Esophagus squamous epithelium (tissue), 5 donors: ENCODE results near the gene HARBI1. TPM values are rescaled to one million over a fixed set of nuclear protein-coding genes. Genes with fewer than 3 reads are reported as not detected.
A peak's percentile ranks its signal among the peaks of the same experiment; 100 is the strongest.
"Not testable (repeated sequence)": the region's sequence is repeated elsewhere in the genome, so short reads cannot be mapped to it uniquely, and the experiment has no call there.

Experiments used
- DNase-seq: peaks from one replicate; lab custom pipeline; 2025; lab: John Stamatoyannopoulos, UW
- H3K27ac ChIP-seq, 4 donors: fragments of 200-600 bp; sonication (generic); one replicate each; pipeline ENCODE4 v1.5.1; 2016 to 2019; ENCODE audit warnings: mild to moderate bottlenecking in 1 of 4
- H3K27me3 ChIP-seq, 4 donors: fragments of 200-600 bp; sonication (generic); 1 replicate in 3 of 4; 2 replicates in 1 of 4; pipeline versions ENCODE4 v1.5.1 to v1.6.0; 2017 to 2021; ENCODE audit warnings: antibody characterized with exemption in 1 of 4
- H3K36me3 ChIP-seq, 3 donors: fragments of 200-600 bp; sonication (generic); one replicate each; pipeline ENCODE4 v1.5.1; 2016 to 2019
- H3K4me1 ChIP-seq, 3 donors: fragments of 200-600 bp; sonication (generic); one replicate each; pipeline ENCODE4 v1.5.1; 2017 to 2019
- H3K4me3 ChIP-seq, 4 donors: fragments of 200-600 bp; sonication (generic); 1 replicate in 3 of 4; 2 replicates in 1 of 4; pipeline ENCODE4 v1.5.1; 2016 to 2019; ENCODE audit warnings: mild to moderate bottlenecking in 2 of 4, moderate library complexity in 1 of 4
- H3K9me3 ChIP-seq, 3 donors: fragments of 200-600 bp; sonication (generic); one replicate each; pipeline ENCODE4 v1.5.1; 2016 to 2019
- CTCF ChIP-seq, 6 experiments: fragments of 450-650 bp in 4 of 6; fragments of 200-600 bp in 2 of 6; sonication (generic) in 2 of 6; IDR thresholded peaks; one replicate each; pipeline ENCODE4 v1.5.1; 2016 to 2019; ENCODE audit warnings: antibody characterized with exemption in 6 of 6, mild to moderate bottlenecking in 4 of 6, moderate library complexity in 4 of 6
- POLR2A ChIP-seq, 4 donors: fragments of 450-650 bp; IDR thresholded peaks; one replicate each; pipeline ENCODE4 v1.6.1; 2017; ENCODE audit warnings: antibody characterized with exemption in 4 of 4, mild to moderate bottlenecking in 4 of 4, moderate library complexity in 3 of 4
- WGBS, 2 donors: methylation state at CpG; one replicate each; pipeline ENCODE4 v1.1.5; 2018; 5-methylcytosine and 5-hydroxymethylcytosine counted together
- intact Hi-C: fragments of 100-400 bp; cut with DNase I; formaldehyde crosslinking; loops from one replicate; pipeline ENCODE4 v1.15.0; 2022
- total RNA-seq, 4 donors: library from RNA; depleted of rRNA; stranded (reverse); fragments of >200 nt; gene quantifications; one replicate each; pipeline ENCODE4 v1.1.0, GENCODE V29; 2016
- donor health status: DM: yes; HTN: yes; CAD: no.

HARBI1 gene
- total RNA-seq, 4 donors from 2014 or later, result 1.3 to 4.2 (median 2.2) TPM

- WGBS, 2 donors, result 1 to 4% methylated on average over 21 to 38 of the region's 54 CpGs
- Histone ChIP-seq H3K9me3 (no peaks in the 10 kb centered on the region), H3K27ac (peak within 1 kb of the TSS; percentile 83 to 93 (median 88)), H3K4me1 (peaks cover 13 to 54% (median 31%) of the 10 kb centered on the region in 3 donors), H3K27me3 (no peaks in the 10 kb centered on the region), H3K4me3 (peak within 1 kb of the TSS; percentile 79 to 97 (median 82)), H3K36me3 (no peaks in the 10 kb centered on the region)
- TF ChIP-seq POLR2A (IDR thresholded peaks at IDR 0.05) (peak in 1 of 4 donors; percentile 53), CTCF (IDR thresholded peaks at IDR 0.05) (no peak)
- intact Hi-C loops, result no loop called here
- DNase-seq, result peak; percentile 51
Measured at GRCh38 chr11:46593550-46594373, 23.3 kb downstream of the HARBI1 start, which contains the start of gene AMBRA1. TSS of gene AMBRA1 (minus strand) at chr11:46594023. CDS start at chr11:46548380, 45,643 bp downstream.

DNA sequence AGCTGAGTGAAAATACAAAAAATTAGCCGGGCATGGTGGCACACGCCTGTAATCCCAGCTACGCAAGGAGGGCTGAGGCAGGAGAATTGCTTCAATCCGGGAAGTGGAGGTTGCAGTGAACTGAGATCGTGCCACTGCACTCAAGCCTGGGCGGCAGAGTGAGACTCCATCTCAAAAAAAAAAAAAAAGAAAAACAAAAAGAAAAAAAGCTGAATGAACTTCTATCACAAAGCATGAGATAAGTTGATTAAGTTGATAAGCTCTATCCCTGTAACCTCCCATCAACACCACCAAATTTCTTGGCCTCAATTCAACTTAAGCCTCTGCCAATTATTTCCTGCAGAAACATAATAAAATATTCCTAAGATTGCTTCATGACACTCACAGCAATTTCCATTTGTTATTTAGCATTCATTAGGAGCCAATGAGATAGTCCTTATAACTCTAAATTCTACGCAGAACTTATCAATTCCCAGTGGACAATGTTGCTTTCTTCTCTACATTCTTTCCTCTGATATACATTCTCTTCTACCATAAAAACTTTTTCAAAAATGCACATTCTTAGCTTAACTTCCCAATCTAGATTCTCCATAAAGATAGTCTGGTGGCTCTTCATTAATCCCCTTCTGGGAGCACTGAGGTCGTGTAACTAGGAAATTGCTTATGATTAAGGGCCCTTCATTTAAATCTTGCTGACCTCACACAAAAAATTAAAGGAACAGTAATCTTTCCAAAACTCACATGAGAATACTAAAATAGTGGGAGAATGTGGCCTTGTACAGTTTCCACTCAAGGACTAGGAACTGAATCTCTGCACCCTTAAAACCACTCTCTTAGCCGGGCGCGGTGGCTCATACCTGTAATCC, 26.1 kb downstream of the HARBI1 start:
- no peaks in the 10 kb centered on the region for H3K9me3 ChIP-seq
- peak overlapping the region in 1 of 4 donors; percentile 34 for H3K4me3 ChIP-seq
- peaks cover 13 to 68% (median 35%) of the 10 kb centered on the region in 3 donors for H3K4me1 ChIP-seq
- intact Hi-C loops, result no loop called here
- TF ChIP-seq CTCF (IDR thresholded peaks at IDR 0.05), result no peak
- no peak for TF ChIP-seq POLR2A (IDR thresholded peaks at IDR 0.05)
- H3K27me3 ChIP-seq, result no peaks in the 10 kb centered on the region
- peak overlapping the region in 3 of 4 donors; percentile 22 to 25 (median 25) for H3K27ac ChIP-seq
- no peak for DNase-seq
- WGBS, 2 donors, result 33 to 57% methylated on average over 9 to 11 of the region's 11 CpGs
- peaks cover 0 to 5% (median 0%) of the 10 kb centered on the region in 3 donors for H3K36me3 ChIP-seq

GRCh38 chr11:46588915-46589314, 28.1 kb downstream of the HARBI1 start:
- DNase-seq, result no peak
- Histone ChIP-seq H3K36me3 (peaks cover 0 to 5% (median 0%) of the 10 kb centered on the region in 3 donors), H3K27me3 (no peaks in the 10 kb centered on the region), H3K27ac (no peak overlapping the region), H3K4me3 (no peak overlapping the region), H3K4me1 (peaks cover 13 to 61% (median 33%) of the 10 kb centered on the region in 3 donors), H3K9me3 (no peaks in the 10 kb centered on the region)
- intact Hi-C loops, result no loop called here
- TF ChIP-seq CTCF (IDR thresholded peaks at IDR 0.05), result no peak
- no peak for TF ChIP-seq POLR2A (IDR thresholded peaks at IDR 0.05)

DNA sequence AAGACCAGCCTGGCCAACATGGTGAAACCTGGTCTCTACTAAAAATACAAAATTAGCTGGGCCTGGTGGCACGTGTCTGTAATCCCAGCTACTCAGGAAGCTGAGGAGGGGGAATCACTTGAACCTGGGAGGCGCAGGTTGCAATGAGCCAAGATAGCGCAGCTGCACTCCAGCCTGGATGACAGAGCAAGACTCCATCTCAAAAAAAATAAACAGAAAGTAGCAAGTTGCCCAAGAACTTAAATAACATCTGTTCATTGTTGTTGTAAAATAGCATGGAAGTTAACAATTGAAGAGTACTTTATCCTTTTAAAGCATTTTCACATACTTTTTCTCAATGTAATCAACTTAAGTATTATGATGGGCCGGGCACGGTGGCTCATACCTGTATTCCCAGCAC, 28.9 kb downstream of the HARBI1 start:
- 78 to 81% methylated on average over 5 of the region's 5 CpGs for WGBS, 2 donors
- Histone ChIP-seq H3K9me3 (no peaks in the 10 kb centered on the region), H3K27ac (no peak overlapping the region), H3K27me3 (no peaks in the 10 kb centered on the region), H3K4me1 (peaks cover 12 to 58% (median 33%) of the 10 kb centered on the region in 3 donors), H3K4me3 (no peak overlapping the region), H3K36me3 (peaks cover 0 to 5% (median 0%) of the 10 kb centered on the region in 3 donors)
- TF ChIP-seq POLR2A (IDR thresholded peaks at IDR 0.05), result no peak
- TF ChIP-seq CTCF (IDR thresholded peaks at IDR 0.05), result no peak
- intact Hi-C loops, result no loop called here
- no peak for DNase-seq

DNA sequence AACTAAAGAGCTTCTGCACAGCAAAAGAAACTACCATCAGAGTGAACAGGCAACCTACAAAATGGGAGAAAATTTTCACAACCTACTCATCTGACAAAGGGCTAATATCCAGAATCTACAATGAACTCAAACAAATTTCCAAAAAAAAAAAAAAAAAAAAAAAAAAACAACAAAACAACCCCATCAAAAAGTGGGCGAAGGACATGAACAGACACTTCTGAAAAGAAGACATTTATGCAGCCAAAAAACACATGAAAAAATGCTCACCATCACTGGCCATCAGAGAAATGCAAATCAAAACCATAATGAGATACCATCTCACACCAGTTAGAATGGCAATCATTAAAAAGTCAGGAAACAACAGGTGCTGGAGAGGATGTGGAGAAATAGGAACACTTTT, 33.5 kb downstream of the HARBI1 start:
- WGBS, 2 donors, result no CpG with 5 or more reads among the region's 1 CpG
- intact Hi-C loops, H3K9me3 ChIP-seq, H3K27me3 ChIP-seq, H3K4me3 ChIP-seq, DNase-seq, H3K36me3 ChIP-seq, H3K27ac ChIP-seq: not testable (repeated sequence)
- H3K4me1 ChIP-seq, result peaks cover 0 to 12% (median 1%) of the 10 kb centered on the region in 3 donors
